IMR-90 (cell line): ENCODE results near the gene DZIP1L. TPM values are rescaled to one million over a fixed set of nuclear protein-coding genes. Genes with fewer than 3 reads are reported as not detected.
"Not testable (repeated sequence)": the region's sequence is repeated elsewhere in the genome, so short reads cannot be mapped to it uniquely, and the experiment has no call there.

Experiments used
- ATAC-seq: fragments of 200-7000 bp; cut with Tn5 transposase; 2 replicates; pipeline ENCODE4 v1.9.1; 2020; ENCODE audit warnings: low read depth, mild to moderate bottlenecking, moderate library complexity
- BruUV-seq: library from RNA; stranded (reverse); fragments of 400-500 nt; replicated peaks from 2 replicates; lab custom pipeline; 2021; lab: Mats Ljungman, UMichigan
- CTCF ChIA-PET: fragments of 300-600 bp; formaldehyde crosslinking; extraction: SDS; loops from one replicate; lab custom pipeline; 2021; ENCODE audit warnings: antibody characterized with exemption; lab: Yijun Ruan, JAX
- POLR2A ChIA-PET: fragments of 300-600 bp; sonication (Branson Sonifier 250); formaldehyde crosslinking; loops from one replicate; lab custom pipeline; 2022; ENCODE audit warnings: antibody characterized with exemption; ENCODE audit not compliant: unreplicated experiment; lab: Charles Lee
- DNase-seq: peaks from one replicate; pipeline ENCODE4 v3.0.0; 2013
- H2AFZ ChIP-seq: replicated peaks from 2 replicates; pipeline ENCODE3; 2013; ENCODE audit warnings: low read length, mild to moderate bottlenecking; ENCODE audit not compliant: poor library complexity
- H2AK5ac ChIP-seq: 2 replicates; pipeline ENCODE4 v1.6.1; 2013; ENCODE audit warnings: low read depth, low read length, inconsistent platforms
- H2AK9ac ChIP-seq: replicated peaks from 2 replicates; pipeline ENCODE3; 2013; ENCODE audit warnings: mild to moderate bottlenecking, low read depth, low read length, moderate library complexity; ENCODE audit not compliant: poor library complexity
- H2BK120ac ChIP-seq: 2 replicates; pipeline ENCODE4 v1.6.1; 2013; ENCODE audit warnings: low read depth, low read length, inconsistent platforms
- H2BK15ac ChIP-seq: 3 replicates; pipeline ENCODE4 v1.6.1; 2013; ENCODE audit warnings: low read depth, low read length, inconsistent platforms
- H2BK20ac ChIP-seq: 2 replicates; pipeline ENCODE4 v1.6.1; 2013; ENCODE audit warnings: low read depth, mild to moderate bottlenecking, inconsistent platforms, low read length, moderate library complexity
- H2BK5ac ChIP-seq: 2 replicates; pipeline ENCODE4 v1.6.1; 2013; ENCODE audit warnings: mild to moderate bottlenecking, low read depth, low read length, inconsistent platforms; ENCODE audit not compliant: poor library complexity, severe bottlenecking
- H3K14ac ChIP-seq: replicated peaks from 2 replicates; pipeline ENCODE4 v1.6.1; 2013; ENCODE audit warnings: low read depth, low read length, inconsistent platforms
- H3K18ac ChIP-seq: 2 replicates; pipeline ENCODE4 v1.6.1; 2013; ENCODE audit warnings: low read depth, low read length, control low read depth
- H3K23ac ChIP-seq: 2 replicates; pipeline ENCODE4 v1.6.1; 2013; ENCODE audit warnings: low read depth, low read length, inconsistent platforms
- H3K27ac ChIP-seq: 2 replicates; pipeline ENCODE4 v1.5.1; 2013; ENCODE audit warnings: mild to moderate bottlenecking, control low read depth, low read length; ENCODE audit not compliant: insufficient read depth
- H3K27me3 ChIP-seq: 2 replicates; pipeline ENCODE4 v1.6.1; 2013; ENCODE audit warnings: low read length; ENCODE audit not compliant: control insufficient read depth, insufficient read depth
- H3K36me3 ChIP-seq: 2 replicates; pipeline ENCODE4 v1.6.1; 2013; ENCODE audit warnings: low read length, mixed read lengths; ENCODE audit not compliant: control insufficient read depth, insufficient read depth
- H3K4ac ChIP-seq: 2 replicates; pipeline ENCODE4 v1.6.1; 2013; ENCODE audit warnings: low read depth, low read length, inconsistent platforms
- H3K4me1 ChIP-seq: 2 replicates; pipeline ENCODE4 v1.6.1; 2013; ENCODE audit warnings: low read length, mixed read lengths; ENCODE audit not compliant: control insufficient read depth, insufficient read depth
- H3K4me2 ChIP-seq: 2 replicates; pipeline ENCODE4 v1.6.1; 2013; ENCODE audit warnings: low read depth, mild to moderate bottlenecking, control low read depth, low read length, moderate library complexity
- H3K4me3 ChIP-seq: 2 replicates; pipeline ENCODE4 v1.5.1; 2013; ENCODE audit warnings: low read depth, mild to moderate bottlenecking, control low read depth, low read length, moderate library complexity; ENCODE audit not compliant: insufficient read depth
- H3K56ac ChIP-seq: 2 replicates; pipeline ENCODE4 v1.6.1; 2013; ENCODE audit warnings: low read length, inconsistent platforms; ENCODE audit not compliant: insufficient read depth; ENCODE audit errors: extremely low read depth
- H3K79me1 ChIP-seq, 2 experiments: 2 replicates each; pipeline ENCODE4 v1.6.1; 2013; ENCODE audit warnings: low read length in 2 of 2, inconsistent platforms in 1 of 2, low read depth in 1 of 2
- H3K9ac ChIP-seq: 2 replicates; pipeline ENCODE4 v1.6.1; 2013; ENCODE audit warnings: low read depth, low read length, control low read depth
- H3K9me1 ChIP-seq: 2 replicates; pipeline ENCODE4 v1.6.1; 2013; ENCODE audit warnings: low read length, inconsistent platforms; ENCODE audit not compliant: insufficient read depth
- H3K9me3 ChIP-seq: 2 replicates; pipeline ENCODE4 v1.6.1; 2013; ENCODE audit warnings: low read length; ENCODE audit not compliant: control insufficient read depth, insufficient read depth
- H4K20me1 ChIP-seq: 2 replicates; pipeline ENCODE4 v1.6.1; 2013; ENCODE audit warnings: low read length, inconsistent platforms; ENCODE audit not compliant: insufficient read depth
- H4K5ac ChIP-seq: 2 replicates; pipeline ENCODE4 v1.6.1; 2013; ENCODE audit warnings: mild to moderate bottlenecking, low read depth, low read length, control low read depth
- H4K8ac ChIP-seq, 2 experiments: 2 replicates each; pipeline ENCODE4 v1.6.1; 2013; ENCODE audit warnings: low read depth in 2 of 2, low read length in 2 of 2, control low read depth in 1 of 2, inconsistent platforms in 1 of 2
- H4K91ac ChIP-seq: 2 replicates; pipeline ENCODE4 v1.6.1; 2013; ENCODE audit warnings: low read depth, low read length, inconsistent platforms; ENCODE audit not compliant: insufficient read depth
- CEBPB ChIP-seq: IDR thresholded peaks from 2 replicates; pipeline ENCODE4 v1.6.1; 2012; ENCODE audit warnings: low read depth, low read length, improper control_type of control experiment
- RCOR1 ChIP-seq: IDR thresholded peaks from 2 replicates; pipeline ENCODE4 v1.6.1; 2012; ENCODE audit warnings: mild to moderate bottlenecking, low read length, improper control_type of control experiment; ENCODE audit not compliant: insufficient replicate concordance
- RFX5 ChIP-seq: IDR thresholded peaks from 2 replicates; pipeline ENCODE4 v1.8.0; 2012; ENCODE audit warnings: low read depth, mild to moderate bottlenecking, low read length, moderate library complexity
- WGBS, 2 experiments: methylation state at CpG; one replicate each; pipeline versions ENCODE4 v1.1.5 to v1.1.7; 2013; ENCODE audit warnings: missing lambda C conversion rate in 2 of 2; ENCODE audit not compliant: insufficient read length in 1 of 2; ENCODE audit errors: extremely low coverage in 2 of 2; 5-methylcytosine and 5-hydroxymethylcytosine counted together
- dilution Hi-C: fragments of 300-500 bp; cut with HindIII; formaldehyde crosslinking; loops from one replicate; pipeline ENCODE4 v1.14.3; 2018; ENCODE audit warnings: low sequenced_read_pairs; ENCODE audit not compliant: unreplicated experiment
- in situ Hi-C: fragments of 300-500 bp; cut with MboI; formaldehyde crosslinking; loops from 3 replicates; pipeline ENCODE4 v1.14.3; 2019; ENCODE audit warnings: low sequenced_read_pairs, inconsistent platforms, mixed read lengths
- intact Hi-C: fragments of 100-400 bp; cut with micrococcal nuclease; formaldehyde crosslinking; loops from 2 replicates; pipeline ENCODE4 v1.10.0; 2022
- polyA plus RNA-seq, 3 experiments: library from polyadenylated mRNA; depleted of rRNA; stranded (reverse); fragments of >200 nt; gene quantifications; 2 replicates each; pipeline ENCODE4 v1.2.3, GENCODE V29; 2012; ENCODE audit warnings: low replicate concordance in 1 of 3
- total RNA-seq: library from RNA; depleted of rRNA; stranded (reverse); fragments of >200 nt; gene quantifications from 2 replicates; pipeline ENCODE4 v1.2.3, GENCODE V29; 2012

DZIP1L gene
- total and polyA plus RNA-seq, 2 of the 4 experiments (the other 2 are of a cell fraction): 12.9 to 14.7 TPM

DNA sequence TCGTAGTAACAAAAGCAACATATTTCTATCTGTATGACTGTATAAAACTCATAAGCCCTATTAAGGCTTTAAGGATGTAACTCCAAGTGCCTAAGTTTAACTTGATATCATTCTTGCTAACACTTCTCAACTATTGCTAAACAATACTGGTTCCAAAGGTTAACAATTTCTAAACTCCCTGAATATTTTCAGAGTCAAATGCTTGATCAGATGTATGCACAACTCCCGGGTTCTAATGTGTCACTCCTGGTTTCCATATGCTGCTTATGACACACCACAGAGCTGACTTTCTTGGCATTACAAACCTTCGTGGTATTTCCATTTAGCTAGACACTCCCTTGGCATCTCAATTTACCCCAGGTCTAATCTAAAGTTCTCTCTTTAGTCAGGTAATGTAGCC, 26.3 kb downstream of the DZIP1L start:
- in situ Hi-C loops (no loop called here), dilution Hi-C loops (no loop called here), intact Hi-C loops (no loop called here)
- Histone ChIP-seq H4K91ac (no peak overlapping the region), H3K18ac (no peak overlapping the region), H2BK120ac (no peak overlapping the region), H3K79me1 (peaks cover 14 to 18% of the 10 kb centered on the region in 2 experiments), H3K27me3 (no peaks in the 10 kb centered on the region), H3K4me3 (no peak overlapping the region), H2BK20ac (no peak overlapping the region), H4K5ac (no peak overlapping the region), H3K4ac (no peak overlapping the region), H2BK5ac (peak overlapping the region; percentile 85), H2AK5ac (no peak overlapping the region), H3K23ac (no peak overlapping the region; the same call in 1 of the 2 replicates), H3K4me1 (peaks cover 9% of the 10 kb centered on the region), H3K27ac (no peak overlapping the region), H3K14ac (0 out of 2 replicates have a peak overlapping the region, but pooled peaks have one; percentile 23), H3K9me1 (peaks cover 9% of the 10 kb centered on the region; the same call in 1 of the 2 replicates), H3K9me3 (peaks cover 2% of the 10 kb centered on the region; the same call in 1 of the 2 replicates), H2AFZ (no peak overlapping the region), H4K20me1 (no peaks in the 10 kb centered on the region), H4K8ac (no peak overlapping the region), H3K9ac (no peak overlapping the region), H3K36me3 (peaks cover 28% of the 10 kb centered on the region), H2BK15ac (no peak overlapping the region), H2AK9ac (no peak overlapping the region), H3K56ac (no peak overlapping the region), H3K4me2 (0 out of 2 replicates have a peak overlapping the region, but pooled peaks have one; percentile 5)
- 14% methylated on average over 1 of the region's 3 CpGs; no CpG with 5 or more reads in 1 of the 2 experiments for WGBS, 2 experiments
- POLR2A ChIA-PET: no interaction called here
- CTCF ChIA-PET: interaction anchor here (1.0 kb wide), 1 partner anchor 31 kb away, joined by 5 read pairs; no protein-coding TSS in a partner anchor
- BruUV-seq: no TSS peak
- TF ChIP-seq CEBPB (peak; percentile 65), RFX5 (no peak), RCOR1 (no peak)
- DNase-seq (peak; percentile 80), ATAC-seq (peak; percentile 90)

DNA sequence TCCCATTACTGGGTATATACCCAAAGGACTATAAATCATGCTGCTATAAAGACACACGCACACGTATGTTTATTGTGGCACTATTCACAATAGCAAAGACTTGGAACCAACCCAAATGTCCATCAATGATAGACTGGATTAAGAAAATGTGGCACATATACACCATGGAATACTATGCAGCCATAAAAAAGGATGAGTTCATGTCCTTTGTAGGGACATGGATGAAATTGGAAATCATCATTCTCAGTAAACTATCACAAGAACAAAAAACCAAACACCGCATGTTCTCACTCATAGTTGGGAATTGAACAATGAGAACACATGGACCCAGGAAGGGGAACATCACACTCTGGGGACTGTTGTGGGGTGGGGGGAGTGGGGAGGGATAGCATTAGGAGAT, 29.7 kb downstream of the DZIP1L start:
- H3K23ac ChIP-seq, H2BK5ac ChIP-seq, H3K4me3 ChIP-seq, H3K27me3 ChIP-seq, H3K56ac ChIP-seq, H2BK120ac ChIP-seq, H3K9ac ChIP-seq, intact Hi-C loops, POLR2A ChIA-PET, BruUV-seq, H4K8ac ChIP-seq, H3K9me3 ChIP-seq, CTCF ChIA-PET, H2BK20ac ChIP-seq, H3K4ac ChIP-seq, H2BK15ac ChIP-seq, H3K4me2 ChIP-seq, H2AK5ac ChIP-seq, DNase-seq, H3K27ac ChIP-seq, in situ Hi-C loops, dilution Hi-C loops, H4K91ac ChIP-seq, H3K14ac ChIP-seq, ATAC-seq, H2AK9ac ChIP-seq, H3K18ac ChIP-seq, H4K5ac ChIP-seq, H2AFZ ChIP-seq: not testable (repeated sequence)
- WGBS, 2 experiments: no CpG with 5 or more reads among the region's 3 CpGs
- Histone ChIP-seq H3K36me3 (peaks cover 24% of the 10 kb centered on the region), H3K9me1 (peaks cover 28% of the 10 kb centered on the region), H3K79me1 (peaks cover 17 to 28% of the 10 kb centered on the region in 2 experiments; a peak in 3 of 4 replicates), H3K4me1 (peaks cover 29% of the 10 kb centered on the region), H4K20me1 (peaks cover 20% of the 10 kb centered on the region)
